LoVo (cell line): ENCODE measurements around the gene GLIPR1.
A peak's percentile ranks its signal among the peaks of the same experiment; 100 is the strongest.
"Not testable (repeated sequence)": the region's sequence is repeated elsewhere in the genome, so short reads cannot be mapped to it uniquely, and the experiment has no call there.

Experiments used
- DNase-seq: peaks from one replicate; pipeline ENCODE4 v3.0.0-alpha.2; 2016; ENCODE audit warnings: low spot score

GLIPR1 gene

GRCh38 chr12:75480469-75480949 is at the start of gene GLIPR1:
GLIPR1 (plus strand) TSS chr12:75480755; CDS start chr12:75480881, 126 bp downstream.
- peak; percentile 59 for DNase-seq

GRCh38 chr12:75432924-75433323 is 47.6 kb upstream of the GLIPR1 start:
- no peak for DNase-seq

GRCh38 chr12:75437564-75437963 is 43.0 kb upstream of the GLIPR1 start:
- no peak for DNase-seq

DNA sequence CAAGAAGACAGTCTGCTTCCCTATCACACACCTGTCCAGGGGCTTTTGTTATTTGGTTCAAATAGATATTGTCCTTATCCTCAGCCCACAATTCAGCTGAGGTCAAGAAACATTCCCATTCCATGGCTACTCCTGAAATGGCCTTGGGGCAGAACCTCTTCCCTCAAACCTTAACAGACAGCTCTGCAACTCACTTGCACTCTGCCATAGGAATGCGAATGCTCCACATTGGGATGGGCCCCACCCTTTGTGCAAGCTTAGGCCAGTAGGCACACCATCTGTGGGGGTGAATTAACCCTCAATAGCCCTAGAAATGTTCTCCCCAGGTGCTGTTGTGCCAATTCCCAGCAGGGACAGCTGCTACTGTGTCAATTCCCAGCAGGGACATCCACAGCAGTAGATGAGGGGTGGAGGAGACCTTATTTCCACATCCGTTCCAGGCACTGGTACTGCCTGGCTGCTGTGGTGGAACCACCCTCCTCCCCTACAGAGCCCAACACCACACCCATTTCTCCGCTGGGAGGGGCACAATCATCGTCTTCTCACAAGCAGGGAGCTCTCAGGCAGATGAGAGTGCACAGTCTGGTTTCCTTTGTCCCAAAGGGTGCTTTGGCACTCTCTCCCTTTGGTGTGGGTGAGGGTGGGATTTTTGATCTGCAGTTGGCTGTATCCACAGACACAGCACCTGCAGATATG is 42.3 kb upstream of the GLIPR1 start:
- DNase-seq: no peak

GRCh38 chr12:75439048-75439447 is 41.5 kb upstream of the GLIPR1 start:
- DNase-seq: no peak

- DNase-seq: no peak
Measured at GRCh38 chr12:75439930-75440329, 40.6 kb upstream of the GLIPR1 start.

GRCh38 chr12:75441687-75442449 is 38.7 kb upstream of the GLIPR1 start:
- not testable (repeated sequence) for DNase-seq

- not testable (repeated sequence) for DNase-seq
Measured at GRCh38 chr12:75442454-75442853, 38.1 kb upstream of the GLIPR1 start.

- DNase-seq: no peak
Measured at GRCh38 chr12:75443709-75444108, 36.8 kb upstream of the GLIPR1 start.

GRCh38 chr12:75444429-75445136 is 36.0 kb upstream of the GLIPR1 start:
- DNase-seq: no peak

- not testable (repeated sequence) for DNase-seq
Measured at GRCh38 chr12:75445137-75445507, 35.4 kb upstream of the GLIPR1 start.

- no peak for DNase-seq
Measured at GRCh38 chr12:75446857-75447256, 33.7 kb upstream of the GLIPR1 start.

- DNase-seq: no peak
Measured at GRCh38 chr12:75447691-75448393, 32.7 kb upstream of the GLIPR1 start.

DNA sequence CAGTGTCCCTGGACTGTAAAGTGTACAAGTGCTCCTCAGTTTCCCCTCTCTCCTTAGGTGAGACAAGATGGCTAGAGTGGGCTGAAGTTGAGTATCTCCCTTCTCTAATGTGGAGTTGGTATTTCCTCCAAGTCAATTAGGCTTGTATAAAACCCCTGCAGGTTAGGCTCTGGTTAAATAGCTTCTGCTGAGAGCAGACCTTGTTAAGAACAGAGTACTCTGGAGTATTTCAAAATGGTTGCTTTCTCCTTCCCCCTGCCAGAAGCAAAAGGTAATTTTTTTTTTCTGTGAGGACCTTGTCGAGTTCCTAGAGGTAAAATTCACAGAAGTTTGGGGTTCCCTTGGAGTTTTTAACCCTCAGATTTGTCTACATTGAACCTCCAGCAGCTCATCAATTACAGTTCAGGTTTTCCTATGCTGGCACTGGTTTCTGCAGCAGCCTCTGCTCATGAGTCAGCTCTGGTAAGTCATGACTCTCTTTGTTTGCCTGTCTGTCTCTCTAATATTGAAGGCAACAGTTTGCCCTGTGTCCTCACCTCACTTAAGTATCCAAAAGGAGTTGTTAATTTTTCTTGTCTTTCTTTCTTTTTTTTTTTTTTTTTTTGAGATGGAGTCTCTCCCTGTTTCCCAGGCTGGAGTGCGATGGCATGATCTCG is 27.8 kb upstream of the GLIPR1 start:
- DNase-seq: no peak

GRCh38 chr12:75455839-75456238 is 24.7 kb upstream of the GLIPR1 start:
- DNase-seq: no peak

DNA sequence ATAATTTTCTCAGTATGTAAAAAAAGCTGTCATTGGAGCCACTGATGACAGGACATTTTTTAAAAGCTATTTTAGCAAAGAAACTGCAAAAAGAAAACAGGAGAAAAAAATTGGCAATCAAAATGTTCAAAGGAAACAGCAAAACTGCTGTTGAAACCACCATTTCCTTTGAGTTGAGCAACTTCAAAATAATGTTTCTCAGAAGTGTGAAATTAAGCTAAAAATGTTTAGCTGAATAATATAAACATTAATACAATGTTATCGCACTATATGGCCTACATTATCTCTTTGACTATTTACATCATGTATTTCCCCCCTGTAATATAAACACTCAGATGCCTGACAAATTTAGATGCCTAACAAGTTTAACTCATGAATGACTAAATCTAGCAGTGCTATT is 23.4 kb upstream of the GLIPR1 start:
- DNase-seq: no peak

GRCh38 chr12:75457866-75458265 is 22.7 kb upstream of the GLIPR1 start:
- DNase-seq: not testable (repeated sequence)

DNA sequence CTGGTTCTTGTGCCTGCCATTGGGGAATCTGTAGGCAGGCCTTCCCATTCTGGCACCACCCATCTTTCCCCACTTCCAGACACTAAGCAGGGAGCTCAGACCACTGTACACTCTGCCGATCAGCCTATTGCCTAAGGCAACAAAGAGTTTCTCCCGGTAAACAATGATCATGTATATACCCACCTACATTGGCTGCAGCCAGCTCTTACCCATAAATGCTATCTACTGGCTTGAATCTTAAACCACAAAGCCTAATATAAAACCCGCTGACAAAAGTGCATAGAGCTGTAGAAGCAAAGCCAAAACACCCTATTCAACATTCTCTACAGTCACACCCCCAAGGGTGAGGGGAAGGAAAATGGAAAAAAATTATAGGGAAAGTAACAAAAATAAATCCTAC is 20.8 kb upstream of the GLIPR1 start:
- DNase-seq: no peak

- DNase-seq: no peak
Measured at GRCh38 chr12:75460204-75460603, 20.4 kb upstream of the GLIPR1 start.

GRCh38 chr12:75471902-75472890 is 8.4 kb upstream of the GLIPR1 start:
- DNase-seq: no peak
